ENCODE data around the gene UBE2QL1.

DNA sequence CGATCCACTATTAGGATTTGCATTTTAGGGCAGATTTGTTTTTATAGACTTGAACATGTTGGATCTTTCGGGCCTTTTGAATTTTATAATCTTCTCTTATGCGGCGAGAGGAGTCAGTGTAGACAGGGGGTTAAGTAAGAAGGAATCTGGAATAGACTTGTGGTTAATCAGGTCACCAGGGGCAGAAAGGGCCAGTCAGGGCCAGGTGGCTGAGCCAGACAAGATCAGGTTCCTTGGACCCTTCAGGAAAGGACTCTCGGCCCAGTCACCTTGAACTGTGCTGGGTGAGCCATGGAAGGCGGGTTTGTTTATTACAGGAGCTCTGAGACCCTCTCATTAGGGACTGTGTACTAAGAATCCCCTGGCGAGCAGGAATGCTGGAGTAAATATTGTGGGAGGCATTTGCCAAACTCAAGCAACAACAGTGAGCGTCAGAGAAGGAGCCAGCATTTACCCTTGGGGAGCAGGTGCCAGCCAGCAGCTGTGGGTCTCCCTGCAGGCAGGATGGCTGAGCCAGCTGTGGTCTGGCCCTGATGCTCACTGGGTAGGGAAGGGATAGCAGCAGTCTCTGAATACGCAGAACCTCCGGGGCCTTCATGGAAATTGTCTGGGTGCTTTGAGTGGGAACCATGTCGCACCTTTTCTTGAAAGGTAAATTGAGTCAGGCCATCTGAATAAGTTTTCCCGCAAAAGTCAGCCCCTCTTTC lies 79.2 kb downstream of the UBE2QL1 start:
- TF ChIP-seq, protein P1, sequence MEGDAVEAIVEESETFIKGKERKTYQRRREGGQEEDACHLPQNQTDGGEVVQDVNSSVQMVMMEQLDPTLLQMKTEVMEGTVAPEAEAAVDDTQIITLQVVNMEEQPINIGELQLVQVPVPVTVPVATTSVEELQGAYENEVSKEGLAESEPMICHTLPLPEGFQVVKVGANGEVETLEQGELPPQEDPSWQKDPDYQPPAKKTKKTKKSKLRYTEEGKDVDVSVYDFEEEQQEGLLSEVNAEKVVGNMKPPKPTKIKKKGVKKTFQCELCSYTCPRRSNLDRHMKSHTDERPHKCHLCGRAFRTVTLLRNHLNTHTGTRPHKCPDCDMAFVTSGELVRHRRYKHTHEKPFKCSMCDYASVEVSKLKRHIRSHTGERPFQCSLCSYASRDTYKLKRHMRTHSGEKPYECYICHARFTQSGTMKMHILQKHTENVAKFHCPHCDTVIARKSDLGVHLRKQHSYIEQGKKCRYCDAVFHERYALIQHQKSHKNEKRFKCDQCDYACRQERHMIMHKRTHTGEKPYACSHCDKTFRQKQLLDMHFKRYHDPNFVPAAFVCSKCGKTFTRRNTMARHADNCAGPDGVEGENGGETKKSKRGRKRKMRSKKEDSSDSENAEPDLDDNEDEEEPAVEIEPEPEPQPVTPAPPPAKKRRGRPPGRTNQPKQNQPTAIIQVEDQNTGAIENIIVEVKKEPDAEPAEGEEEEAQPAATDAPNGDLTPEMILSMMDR (IDR thresholded peaks at IDR 0.05): no peak
- TF ChIP-seq EP300 (IDR thresholded peaks at IDR 0.05; ENCODE audit: low read depth) (no peak), POLR2A (IDR thresholded peaks at IDR 0.05) (no peak), POLR2AphosphoS5 (IDR thresholded peaks at IDR 0.05) (no peak)

All from transverse colon (tissue), 4 donors.